ENCODE measurements around the gene COPG2. TPM values are rescaled to one million over a fixed set of nuclear protein-coding genes. Genes with fewer than 3 reads are reported as not detected.

The COPG2 gene
- total RNA-seq, 1 donor from 2014 or later = 10.2 TPM

DNA sequence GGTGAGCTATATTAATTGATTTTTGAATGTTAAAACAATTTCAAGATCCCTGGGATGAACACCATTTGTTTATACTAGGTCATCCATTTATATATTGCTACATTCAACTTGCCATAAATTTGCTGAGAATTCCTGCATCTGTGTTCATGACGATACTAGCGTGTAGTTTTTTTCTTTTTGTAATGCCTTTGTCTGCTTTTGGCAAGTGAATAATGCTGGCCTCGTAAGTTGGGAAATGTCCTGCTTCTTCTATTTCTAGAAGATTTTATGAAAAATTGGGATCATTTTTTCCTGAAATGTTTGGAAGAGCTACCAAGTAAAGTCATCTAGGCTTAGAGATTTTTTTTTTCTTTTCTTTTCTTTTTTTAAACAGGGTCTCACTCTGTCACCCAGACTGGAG is 189.6 kb downstream of the COPG2 start:
- intact Hi-C loops (cut with micrococcal nuclease) = no loop called here

DNA sequence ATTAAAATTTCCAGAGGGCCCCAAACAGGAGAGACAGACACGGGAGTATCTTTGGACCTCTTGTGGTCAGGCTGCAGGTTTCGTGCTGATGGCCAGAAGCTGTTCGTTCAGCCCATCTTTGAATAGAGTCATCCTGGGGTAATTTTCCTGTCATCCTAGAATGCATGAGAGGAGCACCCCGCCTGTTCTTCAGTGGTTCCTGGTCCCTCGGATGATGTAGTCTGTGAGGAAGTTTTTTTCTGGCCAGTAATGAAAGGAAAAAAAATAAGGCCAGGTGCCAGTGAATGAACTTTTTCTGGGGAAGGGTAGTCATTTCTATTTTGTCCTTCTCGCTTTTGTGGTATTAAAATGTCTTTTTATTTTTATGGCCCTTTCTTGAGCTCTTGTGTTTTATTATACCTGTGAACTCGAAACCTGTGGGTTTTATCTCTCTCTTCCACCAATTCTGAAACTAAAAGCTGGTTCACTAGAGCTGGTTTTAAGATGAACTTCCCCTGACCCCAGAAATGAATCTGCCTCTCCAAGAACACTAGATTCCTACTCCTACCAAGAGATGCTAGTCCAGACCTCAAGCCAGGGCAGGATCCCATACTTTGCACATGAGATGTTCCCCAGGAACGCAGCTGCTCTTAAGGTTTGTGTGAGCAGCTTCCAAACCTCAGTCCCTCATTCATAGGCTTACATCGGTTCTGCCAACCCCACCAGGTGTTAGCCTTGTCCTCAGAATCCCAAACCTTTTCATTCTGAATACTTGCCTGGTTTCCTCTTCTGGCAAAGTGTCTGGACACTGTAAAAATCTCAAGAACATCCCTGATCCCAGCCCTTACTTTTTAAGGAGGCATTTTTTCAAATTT is 192.0 kb downstream of the COPG2 start:
- intact Hi-C loops (cut with micrococcal nuclease) = no loop called here

GRCh38 chr7:130475776-130476175 is 192.8 kb downstream of the COPG2 start:
- intact Hi-C loops (cut with micrococcal nuclease) = no loop called here

GRCh38 chr7:130473876-130474275 is 194.7 kb downstream of the COPG2 start:
- intact Hi-C loops (cut with micrococcal nuclease) = no loop called here

DNA sequence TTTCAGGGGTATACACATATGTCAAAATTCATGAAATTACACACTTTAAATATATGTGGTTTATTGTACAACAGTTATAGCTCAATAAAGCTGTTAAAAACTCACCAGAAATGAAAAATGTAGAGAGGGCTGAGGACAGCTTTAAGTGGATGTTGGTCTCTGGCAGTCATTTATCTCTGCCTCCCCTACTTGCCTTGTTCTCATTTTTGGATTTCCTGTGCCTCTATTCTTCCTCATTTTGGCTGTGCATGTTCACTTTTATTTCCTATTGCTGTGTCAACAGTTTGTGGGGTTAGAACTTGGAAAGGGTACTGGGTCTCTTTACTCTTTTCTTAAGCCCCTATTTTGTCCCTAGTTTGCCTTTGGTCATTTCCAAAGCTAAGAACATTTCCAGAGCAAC is 195.3 kb downstream of the COPG2 start:
- intact Hi-C loops (cut with micrococcal nuclease) = no loop called here

DNA sequence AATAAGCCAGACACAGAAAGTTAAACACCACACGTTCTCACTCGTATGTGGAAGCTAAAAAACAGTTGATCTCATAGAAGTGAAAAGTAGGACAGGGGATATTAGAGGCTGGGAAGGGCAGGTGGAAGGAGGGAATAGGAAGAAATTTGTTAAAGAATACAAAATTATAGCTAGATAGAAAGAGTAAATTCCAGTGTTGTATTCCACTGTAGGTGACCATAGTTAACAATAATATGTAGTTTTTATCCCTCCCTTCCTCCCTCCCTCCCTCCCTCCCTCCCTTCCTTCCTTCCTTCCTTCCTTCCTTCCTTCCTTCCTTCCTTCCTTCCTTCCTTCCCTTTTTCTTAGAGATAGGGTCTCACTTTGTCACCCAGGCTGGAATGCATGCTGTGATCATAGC is 196.6 kb downstream of the COPG2 start:
- intact Hi-C loops (cut with micrococcal nuclease) = no loop called here

- intact Hi-C loops (cut with micrococcal nuclease) = no loop called here
Measured at GRCh38 chr7:130468612-130469011, 199.9 kb downstream of the COPG2 start.

GRCh38 chr7:130463553-130464434 is 204.8 kb downstream of the COPG2 start:
- intact Hi-C loops (cut with micrococcal nuclease) = no loop called here

DNA sequence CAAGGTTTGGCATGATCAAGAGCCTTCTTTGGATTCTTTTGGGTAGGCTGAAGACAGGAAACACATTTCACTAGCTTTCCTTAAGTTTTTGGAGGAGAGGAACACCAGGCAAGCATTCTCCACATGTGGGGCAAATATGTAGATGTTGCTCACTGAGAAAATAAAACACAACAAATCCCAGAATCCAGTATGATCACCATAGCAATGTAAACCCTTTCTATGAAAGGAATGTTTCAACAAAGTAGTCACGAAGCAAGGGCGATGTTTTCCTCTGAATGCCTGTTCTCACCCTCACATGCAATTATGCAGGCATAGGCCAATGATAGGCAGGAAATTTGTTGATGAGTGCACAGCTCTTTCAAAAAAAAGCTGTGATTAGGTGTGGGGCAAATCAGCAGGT is 207.3 kb downstream of the COPG2 start:
- intact Hi-C loops (cut with micrococcal nuclease) = no loop called here

DNA sequence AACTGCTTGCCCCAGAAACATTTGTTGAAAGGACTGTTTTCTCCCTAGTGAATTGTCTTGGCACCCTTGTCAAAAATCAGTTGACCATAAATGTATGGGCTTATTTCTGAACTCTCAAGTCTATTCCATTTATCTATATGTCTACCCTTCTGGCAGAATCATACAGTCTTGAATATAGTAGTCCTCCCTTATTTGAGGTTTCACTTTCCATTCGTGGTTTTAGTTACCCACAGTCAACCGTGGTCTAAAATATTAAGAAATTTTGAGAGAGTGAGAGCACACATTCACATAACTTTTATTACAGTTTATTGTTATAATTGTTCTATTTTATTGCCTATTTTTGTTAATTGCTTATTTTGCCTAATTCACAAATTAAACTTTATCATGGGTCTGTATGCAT is 210.3 kb downstream of the COPG2 start:
- intact Hi-C loops (cut with micrococcal nuclease) = loop anchor here (5.0 kb wide), 1 partner anchor 41 kb away; no protein-coding TSS in a partner anchor

Other genes starting within 250 kb of the COPG2 start
- gene CEP41, start 227.7 kb downstream of the COPG2 start, total RNA-seq = 19.5 and 23.5 TPM in 2 replicates
- gene MEST, start 176.7 kb downstream of the COPG2 start, total RNA-seq = 1.8 and 2.6 TPM in 2 replicates
- not detected in 2 replicates for gene TSGA13, start 17.8 kb upstream of the COPG2 start, total RNA-seq
- not detected in 2 replicates for gene KLF14, start 65.5 kb upstream of the COPG2 start, total RNA-seq